Mammary epithelial cell (primary cell): ENCODE measurements around the gene CADM2.

Experiments
- EZH2 ChIP-seq: IDR thresholded peaks from 2 replicates; pipeline ENCODE4 v1.6.1; 2012; ENCODE audit warnings: low read length, inconsistent platforms, borderline replicate concordance
- TF ChIP-seq, protein P1 (sequence below), 2 donors: IDR thresholded peaks in 1 of 2; conservative IDR thresholded peaks in 1 of 2; 2 replicates each; pipeline ENCODE4 v1.5.1; 2011 to 2012; ENCODE audit warnings: inconsistent platforms in 2 of 2, low read length in 2 of 2, mild to moderate bottlenecking in 2 of 2, control low read depth in 1 of 2, low read depth in 1 of 2; ENCODE audit not compliant: insufficient read depth in 1 of 2; ENCODE audit errors: extremely low read depth in 1 of 2

DNA sequence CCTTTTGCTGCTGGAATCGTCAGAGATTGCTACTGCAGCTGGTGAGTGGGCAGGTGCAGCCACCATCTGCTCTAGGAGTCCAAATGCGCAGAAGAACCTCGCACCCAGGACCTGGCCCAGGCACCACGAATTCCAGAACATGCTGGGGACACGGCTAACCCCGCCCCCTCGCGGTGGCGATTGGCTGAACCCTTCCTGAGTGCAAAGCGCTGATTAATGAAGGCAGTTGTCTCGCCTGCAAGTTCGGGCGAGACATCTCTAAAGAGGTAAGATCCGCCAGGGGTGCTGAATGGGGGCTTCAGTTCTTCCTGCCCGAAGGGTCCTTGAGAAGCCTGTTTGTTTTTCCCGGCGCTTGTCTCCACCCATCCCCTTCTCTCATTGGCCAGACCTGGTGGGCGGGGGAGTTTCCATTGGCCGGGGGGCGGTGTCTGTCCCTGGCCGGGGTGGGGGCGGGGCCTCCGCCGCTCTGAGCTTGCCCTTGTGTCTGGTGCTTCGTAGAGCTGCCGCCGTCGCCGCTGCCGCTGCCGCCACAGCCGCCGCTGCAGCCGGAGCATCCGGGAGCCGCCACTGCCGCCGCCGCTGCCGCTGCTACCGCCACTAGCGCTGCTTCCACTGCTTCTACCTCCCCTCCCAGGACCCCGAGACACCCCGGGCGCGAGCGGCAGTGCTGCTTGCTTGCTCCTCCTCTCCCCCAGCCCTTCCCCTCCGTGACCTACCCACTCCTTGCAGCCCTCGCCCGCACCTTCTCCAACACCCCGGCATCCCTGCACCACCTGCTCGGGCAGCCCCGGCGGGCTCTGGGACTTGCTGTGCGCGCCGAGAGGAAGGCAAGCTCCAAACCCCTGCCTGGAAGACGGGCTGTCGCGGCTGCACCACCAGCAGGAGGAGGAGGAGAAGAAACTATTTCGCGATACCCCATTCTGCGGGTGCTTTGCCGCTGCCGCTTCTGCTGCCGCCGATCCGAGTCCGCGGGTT is at the start of gene CADM2:
- TF ChIP-seq, protein P1, sequence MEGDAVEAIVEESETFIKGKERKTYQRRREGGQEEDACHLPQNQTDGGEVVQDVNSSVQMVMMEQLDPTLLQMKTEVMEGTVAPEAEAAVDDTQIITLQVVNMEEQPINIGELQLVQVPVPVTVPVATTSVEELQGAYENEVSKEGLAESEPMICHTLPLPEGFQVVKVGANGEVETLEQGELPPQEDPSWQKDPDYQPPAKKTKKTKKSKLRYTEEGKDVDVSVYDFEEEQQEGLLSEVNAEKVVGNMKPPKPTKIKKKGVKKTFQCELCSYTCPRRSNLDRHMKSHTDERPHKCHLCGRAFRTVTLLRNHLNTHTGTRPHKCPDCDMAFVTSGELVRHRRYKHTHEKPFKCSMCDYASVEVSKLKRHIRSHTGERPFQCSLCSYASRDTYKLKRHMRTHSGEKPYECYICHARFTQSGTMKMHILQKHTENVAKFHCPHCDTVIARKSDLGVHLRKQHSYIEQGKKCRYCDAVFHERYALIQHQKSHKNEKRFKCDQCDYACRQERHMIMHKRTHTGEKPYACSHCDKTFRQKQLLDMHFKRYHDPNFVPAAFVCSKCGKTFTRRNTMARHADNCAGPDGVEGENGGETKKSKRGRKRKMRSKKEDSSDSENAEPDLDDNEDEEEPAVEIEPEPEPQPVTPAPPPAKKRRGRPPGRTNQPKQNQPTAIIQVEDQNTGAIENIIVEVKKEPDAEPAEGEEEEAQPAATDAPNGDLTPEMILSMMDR (conservative IDR thresholded peaks at IDR 0.05 in 1 of 2, IDR thresholded peaks at IDR 0.05 in 1 of 2; ENCODE audit: extremely low read depth in 1 of 2, insufficient read depth in 1 of 2, low read depth in 1 of 2, low read length in 2 of 2): peak in 1 of 2 donors; percentile 22
- no peak for TF ChIP-seq EZH2
